ENCODE data around the gene PODNL1.
"Not testable (repeated sequence)": the region's sequence is repeated elsewhere in the genome, so short reads cannot be mapped to it uniquely, and the experiment has no call there.

The PODNL1 gene

GRCh38 chr19:13972368-13973155 lies 34.3 kb upstream of the PODNL1 start:
- no peak for DNase-seq (ENCODE audit: low spot score)

- DNase-seq (ENCODE audit: low spot score) = not testable (repeated sequence)
Observed at GRCh38 chr19:13971868-13972267, 33.7 kb upstream of the PODNL1 start.

- no peak for DNase-seq (ENCODE audit: low spot score)
Observed at GRCh38 chr19:13969897-13970296, 31.7 kb upstream of the PODNL1 start.

GRCh38 chr19:13968999-13969398 lies 30.8 kb upstream of the PODNL1 start:
- DNase-seq (ENCODE audit: low spot score) = no peak

- no peak for DNase-seq (ENCODE audit: low spot score)
Observed at GRCh38 chr19:13968383-13968935, 30.2 kb upstream of the PODNL1 start.

- not testable (repeated sequence) for DNase-seq (ENCODE audit: low spot score)
Observed at GRCh38 chr19:13967206-13967605, 29.0 kb upstream of the PODNL1 start.

- DNase-seq (ENCODE audit: low spot score) = no peak
Observed at GRCh38 chr19:13966684-13967128, 28.5 kb upstream of the PODNL1 start.

- no peak for DNase-seq (ENCODE audit: low spot score)
Observed at GRCh38 chr19:13965926-13966683, 27.9 kb upstream of the PODNL1 start.

- no peak for DNase-seq (ENCODE audit: low spot score)
Observed at GRCh38 chr19:13965377-13965896, 27.2 kb upstream of the PODNL1 start.

GRCh38 chr19:13964776-13965175 lies 26.6 kb upstream of the PODNL1 start:
- DNase-seq (ENCODE audit: low spot score) = no peak

GRCh38 chr19:13963603-13964105 lies 25.4 kb upstream of the PODNL1 start:
- no peak for DNase-seq (ENCODE audit: low spot score)

GRCh38 chr19:13962699-13963602 lies 24.7 kb upstream of the PODNL1 start:
- no peak for DNase-seq (ENCODE audit: low spot score)

- no peak for DNase-seq (ENCODE audit: low spot score)
Observed at GRCh38 chr19:13961826-13962698, 23.8 kb upstream of the PODNL1 start.

- DNase-seq (ENCODE audit: low spot score) = no peak
Observed at GRCh38 chr19:13960863-13961784, 22.9 kb upstream of the PODNL1 start.

- DNase-seq (ENCODE audit: low spot score) = no peak
Observed at GRCh38 chr19:13959962-13960862, 22.0 kb upstream of the PODNL1 start.

GRCh38 chr19:13959141-13959961 lies 21.1 kb upstream of the PODNL1 start:
- no peak for DNase-seq (ENCODE audit: low spot score)

GRCh38 chr19:13958043-13958442 lies 19.8 kb upstream of the PODNL1 start:
- peak; percentile 43 for DNase-seq (ENCODE audit: low spot score)

All from hematopoietic multipotent progenitor cell treated with erythropoietin and hydrocortisone succinate and interleukin-3 and kit ligand, for 17 days (in vitro differentiated cells).